ENCODE data around the gene CA10.

CA10 gene

GRCh38 chr17:51802544-51802943 is 356.0 kb downstream of the CA10 start:
- Histone ChIP-seq H3F3A (ENCODE audit: control insufficient read depth, insufficient read depth) (no peaks in the 10 kb centered on the region), H3K27me3 (ENCODE audit: control insufficient read depth, low read length) (no peaks in the 10 kb centered on the region), H3K9me2 (replicated peaks; ENCODE audit: control insufficient read depth, low read length) (no peaks in the 10 kb centered on the region), H4K20me1 (ENCODE audit: control insufficient read depth, insufficient read depth, low read depth, low read length) (no peaks in the 10 kb centered on the region), H3K4me3 (ENCODE audit: low read length) (no peak overlapping the region), H3K36me3 (ENCODE audit: control insufficient read depth, low read length) (no peaks in the 10 kb centered on the region), H3K9me3 (ENCODE audit: control insufficient read depth, insufficient read depth, low read length) (no peaks in the 10 kb centered on the region), H3K79me2 (ENCODE audit: control insufficient read depth, low read length) (no peaks in the 10 kb centered on the region), H3K4me2 (ENCODE audit: low read length) (no peak overlapping the region), H3K4me1 (ENCODE audit: control insufficient read depth, low read length) (no peaks in the 10 kb centered on the region), H3K27ac (ENCODE audit: low read depth, low read length) (no peak overlapping the region)
- TF ChIP-seq, protein P1, sequence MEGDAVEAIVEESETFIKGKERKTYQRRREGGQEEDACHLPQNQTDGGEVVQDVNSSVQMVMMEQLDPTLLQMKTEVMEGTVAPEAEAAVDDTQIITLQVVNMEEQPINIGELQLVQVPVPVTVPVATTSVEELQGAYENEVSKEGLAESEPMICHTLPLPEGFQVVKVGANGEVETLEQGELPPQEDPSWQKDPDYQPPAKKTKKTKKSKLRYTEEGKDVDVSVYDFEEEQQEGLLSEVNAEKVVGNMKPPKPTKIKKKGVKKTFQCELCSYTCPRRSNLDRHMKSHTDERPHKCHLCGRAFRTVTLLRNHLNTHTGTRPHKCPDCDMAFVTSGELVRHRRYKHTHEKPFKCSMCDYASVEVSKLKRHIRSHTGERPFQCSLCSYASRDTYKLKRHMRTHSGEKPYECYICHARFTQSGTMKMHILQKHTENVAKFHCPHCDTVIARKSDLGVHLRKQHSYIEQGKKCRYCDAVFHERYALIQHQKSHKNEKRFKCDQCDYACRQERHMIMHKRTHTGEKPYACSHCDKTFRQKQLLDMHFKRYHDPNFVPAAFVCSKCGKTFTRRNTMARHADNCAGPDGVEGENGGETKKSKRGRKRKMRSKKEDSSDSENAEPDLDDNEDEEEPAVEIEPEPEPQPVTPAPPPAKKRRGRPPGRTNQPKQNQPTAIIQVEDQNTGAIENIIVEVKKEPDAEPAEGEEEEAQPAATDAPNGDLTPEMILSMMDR (IDR thresholded peaks at IDR 0.05; ENCODE audit: low read depth, low read length, poor library complexity, severe bottlenecking): no peak
- no peak for TF ChIP-seq EZH2phosphoT487 (IDR thresholded peaks at IDR 0.05; ENCODE audit: borderline replicate concordance, low read length)

DNA sequence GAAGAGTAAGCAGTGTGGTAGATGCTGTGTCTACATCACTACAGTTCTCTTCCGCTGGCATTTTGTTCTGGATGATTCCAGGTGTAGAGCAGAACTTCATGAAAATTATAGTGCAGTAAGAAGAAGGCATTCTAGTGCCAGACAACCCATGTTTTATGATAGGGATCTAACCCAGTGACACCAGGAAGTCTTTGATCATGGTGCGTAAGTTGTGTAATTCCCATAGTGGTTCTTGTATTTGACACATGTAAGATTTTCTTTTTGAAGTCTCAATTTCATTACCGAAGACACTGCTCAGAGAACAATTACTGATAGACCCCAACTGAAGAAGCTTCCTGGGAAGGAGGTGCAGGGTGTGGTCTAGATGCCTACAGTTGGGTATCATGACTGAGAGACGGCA is 356.9 kb downstream of the CA10 start:
- Histone ChIP-seq H3K79me2 (ENCODE audit: control insufficient read depth, low read length) (no peaks in the 10 kb centered on the region), H3K36me3 (ENCODE audit: control insufficient read depth, low read length) (no peaks in the 10 kb centered on the region), H3K4me1 (ENCODE audit: control insufficient read depth, low read length) (no peaks in the 10 kb centered on the region), H3K9me2 (replicated peaks; ENCODE audit: control insufficient read depth, low read length) (no peaks in the 10 kb centered on the region), H3F3A (ENCODE audit: control insufficient read depth, insufficient read depth) (no peaks in the 10 kb centered on the region), H3K4me3 (ENCODE audit: low read length) (no peak overlapping the region), H3K4me2 (ENCODE audit: low read length) (no peak overlapping the region), H3K27me3 (ENCODE audit: control insufficient read depth, low read length) (no peaks in the 10 kb centered on the region), H3K27ac (ENCODE audit: low read depth, low read length) (no peak overlapping the region), H4K20me1 (ENCODE audit: control insufficient read depth, insufficient read depth, low read depth, low read length) (no peaks in the 10 kb centered on the region), H3K9me3 (ENCODE audit: control insufficient read depth, insufficient read depth, low read length) (no peaks in the 10 kb centered on the region)
- TF ChIP-seq, protein P1 (IDR thresholded peaks at IDR 0.05; ENCODE audit: low read depth, low read length, poor library complexity, severe bottlenecking): no peak
- no peak for TF ChIP-seq EZH2phosphoT487 (IDR thresholded peaks at IDR 0.05; ENCODE audit: borderline replicate concordance, low read length)

- H3K4me3 ChIP-seq (ENCODE audit: low read length): no peak overlapping the region
- H3K36me3 ChIP-seq (ENCODE audit: control insufficient read depth, low read length): no peaks in the 10 kb centered on the region
- H3K4me1 ChIP-seq (ENCODE audit: control insufficient read depth, low read length): no peaks in the 10 kb centered on the region
- H4K20me1 ChIP-seq (ENCODE audit: control insufficient read depth, insufficient read depth, low read depth, low read length): no peaks in the 10 kb centered on the region
- no peaks in the 10 kb centered on the region for H3K9me2 ChIP-seq (replicated peaks; ENCODE audit: control insufficient read depth, low read length)
- no peaks in the 10 kb centered on the region for H3F3A ChIP-seq (ENCODE audit: control insufficient read depth, insufficient read depth)
- H3K79me2 ChIP-seq (ENCODE audit: control insufficient read depth, low read length): no peaks in the 10 kb centered on the region
- no peaks in the 10 kb centered on the region for H3K27me3 ChIP-seq (ENCODE audit: control insufficient read depth, low read length)
- no peak for TF ChIP-seq EZH2phosphoT487 (IDR thresholded peaks at IDR 0.05; ENCODE audit: borderline replicate concordance, low read length)
- TF ChIP-seq, protein P1 (IDR thresholded peaks at IDR 0.05; ENCODE audit: low read depth, low read length, poor library complexity, severe bottlenecking): no peak
- H3K9me3 ChIP-seq (ENCODE audit: control insufficient read depth, insufficient read depth, low read length): no peaks in the 10 kb centered on the region
- no peak overlapping the region for H3K4me2 ChIP-seq (ENCODE audit: low read length)
- no peak overlapping the region for H3K27ac ChIP-seq (ENCODE audit: low read depth, low read length)
These were observed 358.5 kb downstream of the CA10 start for GRCh38 chr17:51799981-51800380.

DNA sequence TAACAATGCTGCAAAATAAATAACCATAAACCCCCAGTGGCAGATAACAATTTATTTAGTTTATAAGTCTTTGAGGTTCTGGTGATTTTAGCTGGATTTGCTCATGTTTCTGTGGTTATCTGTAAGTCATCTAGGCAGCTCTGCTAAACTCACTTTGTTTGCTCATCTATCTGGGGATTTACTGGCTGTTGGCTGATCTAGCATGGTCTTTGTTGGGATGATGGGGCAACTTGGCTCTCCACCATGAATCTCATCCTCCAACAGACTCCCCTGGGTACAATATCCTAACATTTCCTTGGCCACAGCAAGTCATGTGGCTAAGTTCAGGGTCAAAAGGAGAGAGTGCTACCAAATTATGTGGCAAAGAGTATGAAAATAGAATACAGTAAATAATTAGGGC is 359.3 kb downstream of the CA10 start:
- H3K36me3 ChIP-seq (ENCODE audit: control insufficient read depth, low read length): no peaks in the 10 kb centered on the region
- H3K9me3 ChIP-seq (ENCODE audit: control insufficient read depth, insufficient read depth, low read length): no peaks in the 10 kb centered on the region
- no peak overlapping the region for H3K4me3 ChIP-seq (ENCODE audit: low read length)
- H3K27ac ChIP-seq (ENCODE audit: low read depth, low read length): no peak overlapping the region
- H3K4me1 ChIP-seq (ENCODE audit: control insufficient read depth, low read length): no peaks in the 10 kb centered on the region
- H3K4me2 ChIP-seq (ENCODE audit: low read length): no peak overlapping the region
- H3F3A ChIP-seq (ENCODE audit: control insufficient read depth, insufficient read depth): no peaks in the 10 kb centered on the region
- no peaks in the 10 kb centered on the region for H3K27me3 ChIP-seq (ENCODE audit: control insufficient read depth, low read length)
- H4K20me1 ChIP-seq (ENCODE audit: control insufficient read depth, insufficient read depth, low read depth, low read length): no peaks in the 10 kb centered on the region
- no peaks in the 10 kb centered on the region for H3K79me2 ChIP-seq (ENCODE audit: control insufficient read depth, low read length)
- TF ChIP-seq, protein P1 (IDR thresholded peaks at IDR 0.05; ENCODE audit: low read depth, low read length, poor library complexity, severe bottlenecking): no peak
- no peak for TF ChIP-seq EZH2phosphoT487 (IDR thresholded peaks at IDR 0.05; ENCODE audit: borderline replicate concordance, low read length)
- no peaks in the 10 kb centered on the region for H3K9me2 ChIP-seq (replicated peaks; ENCODE audit: control insufficient read depth, low read length)

Data from DOHH2 (cell line).